ENCODE data around the gene GOT1.

Gene GOT1

DNA sequence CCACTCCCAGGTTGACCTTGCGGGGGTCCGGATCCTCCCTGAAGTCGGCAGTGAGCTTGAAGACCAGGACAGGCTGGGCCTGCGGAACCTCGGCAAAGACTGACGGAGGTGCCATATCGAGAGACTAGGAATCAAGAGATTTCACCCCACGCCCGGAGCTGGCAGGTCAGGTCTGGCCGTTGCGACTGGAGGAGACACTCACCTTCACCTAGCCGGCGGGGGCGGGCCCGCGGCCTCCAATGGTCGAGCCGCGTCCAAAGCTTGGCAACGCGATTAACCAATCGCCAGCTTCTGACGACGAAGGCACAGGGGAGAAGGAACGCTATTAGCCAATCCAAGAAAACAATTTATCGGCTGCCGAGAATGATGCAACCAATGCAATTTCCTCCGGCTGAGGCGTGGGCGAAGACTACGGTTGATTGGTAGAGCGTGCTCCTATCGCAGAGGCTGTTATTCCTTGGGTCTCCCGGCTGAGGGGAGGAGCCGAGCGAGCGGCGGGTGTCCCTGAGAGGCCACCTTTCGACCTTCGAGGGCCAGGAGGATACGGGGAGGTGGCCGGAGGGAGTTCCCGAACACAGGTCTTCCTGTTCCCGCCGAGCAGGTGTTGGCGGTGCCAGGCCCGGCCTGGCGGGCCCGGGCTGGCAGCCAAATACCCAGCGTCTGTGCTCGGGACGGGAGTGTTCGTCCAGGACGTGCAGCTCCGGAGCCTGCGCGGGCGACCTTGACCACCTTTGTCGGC, at the start of gene GOT1:
TSS of gene GOT1 (minus strand) at position 174 of the 739 bp plus-strand sequence. CDS start at position 115, 59 bp downstream.
- peak; percentile 96 for DNase-seq

GRCh38 chr10:99470327-99470726, 39.9 kb upstream of the GOT1 start:
- no peak for DNase-seq

DNA sequence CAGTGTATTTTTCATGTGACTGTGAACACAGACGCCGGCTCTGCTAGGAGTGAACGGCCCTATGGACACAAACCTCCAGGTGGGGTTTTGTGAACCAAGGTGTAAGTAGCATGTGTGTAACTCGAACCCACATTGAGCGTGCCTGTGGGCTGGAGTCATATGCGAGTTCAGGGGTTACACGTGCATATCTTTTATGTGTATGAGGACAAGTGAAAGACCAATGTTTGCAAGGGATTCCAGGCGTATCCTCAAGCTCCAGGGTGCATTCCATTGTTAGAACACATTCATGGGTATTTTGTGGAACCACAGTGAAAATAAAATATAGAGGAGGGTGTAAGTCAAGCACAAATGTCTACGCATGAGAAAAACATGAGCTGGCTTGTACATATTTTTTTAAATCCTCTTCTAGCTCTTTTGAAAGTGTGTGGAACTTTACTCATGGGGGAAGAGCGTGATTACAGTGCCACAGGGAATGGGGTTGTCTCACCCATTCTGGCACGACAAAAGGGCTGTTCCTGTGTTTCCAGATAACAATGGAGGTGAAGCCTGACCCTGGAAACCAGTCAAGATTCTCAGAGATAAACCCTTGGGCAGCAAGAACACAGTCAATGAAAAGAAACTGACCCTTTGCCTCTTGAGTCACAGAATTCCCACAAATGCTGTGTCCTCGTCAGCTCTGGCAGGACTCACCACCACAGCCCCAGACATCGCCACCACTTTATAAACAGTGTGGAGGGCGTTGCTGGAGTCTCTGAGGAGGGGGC, 37.0 kb upstream of the GOT1 start:
- DNase-seq: no peak

- DNase-seq: no peak
These were observed 36.3 kb upstream of the GOT1 start for GRCh38 chr10:99466632-99467223.

DNA sequence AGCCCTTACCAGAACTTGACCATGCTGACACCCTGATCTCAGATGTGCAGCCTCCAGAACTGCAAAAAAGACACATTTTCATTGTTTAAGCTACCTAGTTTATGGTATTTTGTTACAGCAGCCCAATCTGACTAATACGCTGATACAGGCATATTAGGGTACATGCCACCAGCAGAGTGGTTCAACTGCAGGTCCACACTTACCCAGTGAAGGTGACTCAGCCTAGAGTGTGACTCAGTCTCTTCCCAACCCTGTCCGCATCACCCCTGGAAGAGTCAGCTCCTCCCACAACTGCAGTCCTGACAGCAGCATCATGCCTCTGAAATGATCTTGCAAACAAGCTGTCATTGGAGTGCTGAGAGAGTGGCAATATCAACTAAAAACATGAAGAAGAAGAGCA, 30.8 kb upstream of the GOT1 start:
- DNase-seq: no peak

- no peak for DNase-seq
These were observed 29.6 kb upstream of the GOT1 start for GRCh38 chr10:99460070-99460469.

GRCh38 chr10:99459217-99459616, 28.8 kb upstream of the GOT1 start:
- DNase-seq: no peak

DNA sequence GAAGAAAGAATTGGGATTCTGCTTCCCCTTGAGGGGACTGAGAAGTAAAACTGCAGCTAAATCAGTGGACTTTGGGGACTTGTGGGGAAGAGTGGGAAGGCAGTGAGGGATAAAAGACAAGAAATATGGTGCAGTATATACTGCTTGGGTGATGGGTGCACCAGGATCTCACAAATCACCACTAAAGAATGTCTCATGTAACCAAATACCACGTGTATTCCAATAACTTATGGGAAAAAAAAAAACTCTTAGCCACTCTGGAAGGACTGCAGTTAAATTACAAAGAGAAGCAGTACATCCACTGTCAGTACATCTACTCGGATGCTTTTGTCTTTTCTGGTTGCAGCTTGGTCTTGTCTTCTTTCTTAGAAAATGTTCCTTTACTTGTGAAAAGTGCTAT, 27.4 kb upstream of the GOT1 start:
- DNase-seq: no peak

DNA sequence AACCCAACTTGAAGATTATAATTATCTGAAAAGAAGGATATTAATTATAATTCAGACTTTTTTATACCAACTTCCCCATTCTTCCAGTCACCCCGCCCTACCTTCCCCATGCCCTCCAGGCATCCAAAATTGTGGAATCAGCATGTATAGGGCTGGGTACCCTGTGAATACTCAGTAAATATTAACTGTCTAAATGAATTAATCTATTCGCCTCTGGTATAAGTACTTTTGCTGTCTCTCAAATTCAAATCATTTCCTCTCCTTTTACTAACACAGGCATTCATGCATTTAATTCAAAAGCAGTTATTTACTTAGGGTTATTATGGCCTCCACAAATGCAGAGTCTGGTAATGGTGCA, 26.5 kb upstream of the GOT1 start:
- no peak for DNase-seq

DNA sequence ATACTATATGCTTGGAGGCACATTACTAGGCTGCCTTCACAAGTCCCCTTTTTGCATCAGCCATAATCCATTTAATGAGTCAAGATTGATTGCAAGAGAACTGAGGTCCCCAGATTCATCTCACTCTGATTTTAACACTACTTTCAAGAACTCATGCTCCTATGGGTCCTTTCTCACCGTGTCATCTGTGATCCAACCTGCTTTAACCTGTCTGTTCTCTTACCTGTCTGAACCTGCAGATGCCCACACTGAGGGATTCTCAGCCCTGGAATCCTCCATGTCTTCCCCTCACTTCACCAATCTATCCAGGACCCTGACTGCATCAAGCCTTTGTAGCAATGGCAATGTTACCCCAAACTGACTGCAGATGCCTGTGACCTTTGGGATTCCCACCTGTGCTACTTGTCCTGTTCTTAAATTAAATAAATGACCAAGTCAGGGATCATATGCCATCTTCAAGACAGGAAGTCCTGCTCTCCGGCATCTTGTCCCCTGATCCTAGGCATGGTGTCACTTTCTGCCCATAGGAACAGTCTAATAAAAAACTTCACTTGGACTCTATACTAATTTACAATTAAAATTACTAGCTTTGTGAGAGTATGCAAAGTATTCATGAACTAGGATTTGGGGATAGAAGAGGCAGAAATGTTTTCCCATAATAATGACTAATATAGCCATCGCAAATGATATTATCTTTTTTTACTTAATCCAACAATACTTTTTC, 25.9 kb upstream of the GOT1 start:
- no peak for DNase-seq

DNA sequence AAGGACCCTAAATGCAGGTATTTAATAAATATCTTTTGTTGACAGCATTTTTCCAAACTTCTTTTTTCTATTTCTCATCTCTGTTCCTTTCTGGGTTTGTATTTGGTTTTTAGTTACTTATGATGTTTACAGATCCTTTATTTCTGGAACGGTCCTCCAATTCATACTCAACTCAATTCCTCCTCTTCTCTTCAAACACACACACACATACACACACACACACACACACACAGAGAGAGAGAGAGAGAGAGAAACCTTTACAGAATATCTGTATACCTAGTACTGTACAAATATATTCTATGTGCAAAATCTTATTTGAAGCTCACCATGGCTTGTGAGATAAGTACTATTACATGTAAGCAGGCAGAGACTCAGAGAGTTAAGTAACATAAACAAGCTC, 21.6 kb upstream of the GOT1 start:
- DNase-seq: no peak

DNA sequence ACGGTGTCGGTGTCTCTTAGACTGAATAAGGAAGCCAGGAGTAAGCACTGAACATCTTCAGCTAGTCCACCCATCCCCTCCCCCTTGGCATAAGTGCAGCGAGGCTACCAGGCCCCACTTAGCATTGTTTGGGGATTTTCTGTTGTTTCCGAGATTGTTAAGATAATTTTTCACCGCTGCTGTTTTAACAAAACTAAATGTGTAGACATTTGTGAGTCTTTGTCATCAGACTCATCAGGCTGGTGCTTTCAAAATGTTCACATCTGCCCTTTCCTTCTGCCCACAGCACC, 21.0 kb upstream of the GOT1 start:
- DNase-seq: no peak

DNA sequence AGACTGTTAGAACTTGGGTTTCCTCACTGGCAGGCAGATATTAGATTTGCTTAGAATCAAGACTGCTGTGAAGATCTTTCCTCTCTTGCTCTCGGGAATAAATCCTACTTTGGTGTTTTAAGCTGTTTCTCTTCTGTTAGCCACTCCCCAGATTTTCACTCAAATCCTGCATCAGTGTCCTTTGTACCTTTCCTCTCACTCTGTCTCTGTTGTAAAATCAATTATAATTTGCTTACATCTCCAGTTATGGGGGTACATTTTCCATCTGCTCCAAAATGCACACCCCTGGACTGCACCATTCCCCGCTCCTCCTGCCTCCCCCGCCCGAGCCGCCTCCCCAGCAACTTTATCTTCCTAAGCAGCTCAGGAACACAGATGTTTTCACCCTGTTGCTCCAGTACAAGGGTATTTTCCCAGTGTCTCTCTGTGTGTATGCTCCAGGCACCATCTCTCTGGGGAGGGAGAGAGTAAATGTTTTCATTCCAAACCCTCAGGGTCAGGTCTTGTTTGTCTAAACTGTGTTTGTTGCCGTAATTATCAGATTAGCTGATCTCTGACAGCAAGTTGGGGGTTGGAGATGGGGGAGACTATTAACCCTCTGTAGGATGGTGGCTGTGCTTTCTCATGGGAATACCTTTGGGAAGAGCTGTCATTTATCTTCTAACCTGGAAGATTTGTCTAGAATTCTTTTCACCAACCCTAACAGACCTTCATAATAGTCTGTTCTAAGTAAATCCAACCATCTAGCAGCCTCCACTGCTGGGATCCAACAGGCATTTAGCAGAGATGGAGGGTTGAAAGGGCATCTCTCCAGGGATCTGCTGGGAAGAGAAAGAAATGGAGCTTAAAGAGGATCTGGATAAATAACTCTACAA, 20.4 kb upstream of the GOT1 start:
- no peak for DNase-seq

DNA sequence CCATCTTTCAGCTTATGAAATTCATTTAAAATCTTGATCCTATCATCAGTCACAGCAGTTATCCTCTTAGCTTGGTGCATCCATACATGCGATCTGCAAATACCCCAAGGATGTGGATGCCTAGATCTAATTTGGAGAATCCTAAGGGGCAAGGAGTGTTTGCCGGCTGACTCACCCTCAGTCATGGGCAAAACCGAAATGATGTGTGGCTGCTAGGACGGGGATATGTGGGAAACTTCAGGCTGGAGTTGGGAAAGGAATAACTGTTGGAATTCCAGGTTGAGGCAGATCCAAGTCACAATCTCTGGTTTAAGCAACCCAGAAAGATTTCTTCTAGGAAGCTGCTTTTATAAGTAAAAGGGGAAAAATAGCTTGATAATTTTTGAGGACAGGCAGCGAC, 19.7 kb upstream of the GOT1 start:
- no peak for DNase-seq

DNA sequence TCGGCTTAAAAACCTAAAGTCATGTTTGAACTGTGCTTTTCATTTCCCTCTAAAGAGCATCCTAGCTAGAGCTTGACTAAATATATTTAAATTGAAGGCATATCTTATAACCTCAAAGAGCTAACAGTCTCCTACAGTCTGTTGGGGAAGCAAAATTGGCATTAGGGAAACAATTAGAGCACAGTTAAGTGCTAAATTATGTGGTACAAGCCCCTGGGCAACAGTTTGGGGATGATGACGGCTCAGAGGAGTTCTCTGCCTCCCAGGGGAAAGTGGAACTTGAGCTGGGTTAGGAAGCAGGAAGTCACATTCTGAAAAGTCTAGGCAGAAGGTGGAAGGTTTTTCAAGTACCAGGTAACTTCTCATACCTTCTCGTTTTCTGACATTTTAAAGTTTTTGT, 18.6 kb upstream of the GOT1 start:
- DNase-seq: no peak

GRCh38 chr10:99444383-99445045, 14.1 kb upstream of the GOT1 start:
- DNase-seq: no peak

DNA sequence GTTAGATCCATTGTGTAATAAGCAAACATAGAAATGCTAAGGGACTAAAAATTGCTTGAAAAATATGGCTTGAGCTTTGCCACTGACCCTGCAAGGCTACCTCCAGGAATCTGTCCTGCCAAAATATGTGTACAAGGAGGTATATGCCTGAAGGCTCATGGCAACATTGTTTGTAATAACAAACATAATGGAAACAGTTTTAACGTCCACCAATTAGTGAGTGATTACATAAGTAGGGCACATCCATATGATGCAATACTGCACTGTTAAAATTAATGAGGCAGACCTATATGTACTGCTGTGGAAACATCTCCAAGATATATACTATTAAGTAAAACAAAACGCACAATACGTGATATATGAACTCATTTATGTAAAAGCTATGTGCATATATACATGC, 13.1 kb upstream of the GOT1 start:
- DNase-seq: no peak

DNA sequence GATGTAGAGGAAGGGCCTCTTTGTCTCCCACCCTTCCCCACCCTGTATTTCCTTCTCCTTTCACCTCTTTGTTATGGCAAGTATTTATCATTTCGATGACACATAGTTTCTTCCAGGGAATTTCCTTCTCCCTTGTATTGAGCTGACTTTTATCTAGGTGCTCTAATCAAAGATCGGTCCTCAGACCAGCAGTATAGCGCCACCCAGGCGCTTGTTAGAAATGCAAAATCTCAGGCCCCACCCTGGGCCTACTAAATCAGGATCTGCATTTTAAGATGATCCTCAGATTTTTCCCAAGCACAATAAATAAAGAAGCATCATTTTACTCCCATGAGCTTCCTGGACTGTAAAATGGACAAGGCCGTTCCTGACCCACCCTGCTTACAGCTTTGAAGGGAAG, 12.0 kb upstream of the GOT1 start:
- no peak for DNase-seq

DNA sequence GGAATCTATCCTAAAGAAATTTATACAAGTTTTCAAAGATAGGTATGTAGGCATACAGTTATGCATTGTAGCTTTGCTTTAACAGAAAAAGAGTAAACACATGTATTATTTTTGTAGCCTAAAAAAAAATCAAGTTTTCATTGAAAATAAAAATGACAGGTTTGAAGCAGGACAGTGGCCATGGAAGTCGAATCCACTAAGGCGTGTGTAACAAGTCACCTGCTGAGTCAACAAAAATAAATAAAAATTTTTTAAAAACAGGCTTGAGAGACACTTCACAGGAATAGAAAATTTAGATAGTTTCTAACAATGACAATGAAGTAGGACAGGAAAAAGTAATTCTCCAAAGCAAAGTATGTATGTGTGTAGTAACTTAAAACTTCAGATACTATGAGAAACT, 8.5 kb upstream of the GOT1 start:
- no peak for DNase-seq

GRCh38 chr10:99435986-99436638, 5.7 kb upstream of the GOT1 start:
- peak; percentile 53 for DNase-seq

DNA sequence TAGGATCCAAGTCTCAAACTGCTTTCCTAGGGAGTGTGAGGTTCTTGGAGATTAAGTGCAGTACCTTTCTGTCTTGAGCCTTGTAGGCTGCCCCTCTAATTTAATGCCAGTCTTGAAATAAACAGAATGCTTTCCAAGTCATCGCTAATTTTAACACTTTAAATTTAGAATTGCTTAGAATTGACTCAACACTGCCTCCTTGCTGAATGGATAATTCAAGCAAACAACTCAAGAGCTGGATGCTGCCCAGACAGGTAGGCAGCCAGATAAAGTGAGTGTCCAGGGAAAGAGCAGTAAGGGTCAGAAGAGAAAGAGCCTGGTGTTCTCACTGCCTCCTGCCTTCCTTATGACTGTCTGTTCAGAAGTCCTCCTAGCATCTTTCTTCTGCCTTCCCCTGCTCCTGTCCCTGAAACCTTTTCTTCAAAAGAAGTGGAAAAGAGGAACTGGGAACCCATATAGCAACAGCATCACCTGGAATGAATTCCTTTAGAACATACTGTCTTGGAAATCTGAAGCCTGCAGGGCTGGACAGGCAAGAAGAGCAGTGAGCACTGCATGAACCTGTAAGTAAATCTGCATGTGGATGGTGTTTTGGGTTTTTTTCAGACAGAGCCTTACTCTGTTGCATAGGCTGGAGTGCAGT, 3.1 kb upstream of the GOT1 start:
- no peak for DNase-seq
